Psoas muscle (tissue), 8 donors: Measurements from ENCODE around the gene REEP2. TPM values are rescaled to one million over a fixed set of nuclear protein-coding genes. Genes with fewer than 3 reads are reported as not detected.

Source experiments
- ATAC-seq, 4 donors: fragments of 200-7000 bp; cut with Tn5 transposase; one replicate each; pipeline ENCODE4 v1.9.1; 2020; ENCODE audit warnings: moderate library complexity in 3 of 4, mild to moderate bottlenecking in 2 of 4
- DNase-seq, 2 donors: peaks; one replicate each; pipeline ENCODE4 v3.0.0-alpha.2; 2020
- H3K27ac ChIP-seq: fragments of 200-600 bp; one replicate; pipeline ENCODE4 v1.8.0; 2022
- H3K27me3 ChIP-seq, 3 donors: fragments of 200-600 bp in 1 of 3; one replicate each; pipeline versions ENCODE4 v1.6.1 to v1.8.0; 2013 to 2022; ENCODE audit warnings: low read length in 2 of 3, mild to moderate bottlenecking in 2 of 3, moderate library complexity in 1 of 3; ENCODE audit not compliant: insufficient read depth in 3 of 3
- H3K36me3 ChIP-seq, 2 donors: fragments of 200-600 bp in 1 of 2; one replicate each; pipeline versions ENCODE4 v1.6.1 to v1.8.0; 2013 to 2022; ENCODE audit warnings: low read depth in 1 of 2, mild to moderate bottlenecking in 1 of 2, moderate library complexity in 1 of 2; ENCODE audit not compliant: insufficient read depth in 1 of 2
- H3K4me1 ChIP-seq: fragments of 200-600 bp; one replicate; pipeline ENCODE4 v1.8.0; 2022
- H3K4me3 ChIP-seq: fragments of 200-600 bp; one replicate; pipeline ENCODE4 v1.8.0; 2022; ENCODE audit warnings: mild to moderate bottlenecking
- H3K9me3 ChIP-seq: fragments of 200-600 bp; one replicate; pipeline ENCODE4 v1.8.0; 2022
- WGBS, 3 donors: extraction: QIAGEN DNeasy Blood & Tissue Kit; methylation state at CpG; one replicate each; pipeline versions ENCODE4 v1.1.6 to v1.1.7; 2013; 5-methylcytosine and 5-hydroxymethylcytosine counted together
- intact Hi-C, 2 donors: fragments of 100-400 bp; cut with DNase I; formaldehyde crosslinking; loops; one replicate each; pipeline versions ENCODE4 v1.11.0 to v1.14.2; 2022
- polyA plus RNA-seq, 3 donors: library from polyadenylated mRNA; stranded (reverse); fragments of 200-250 nt; gene quantifications; one replicate each; pipeline ENCODE4 v1.2.3, GENCODE V29; 2013
- total RNA-seq, 4 donors: library from RNA; stranded (reverse); fragmentation: NEBNext Ultra II Directional in 2 of 4; extraction: Animal tissue kit (Norgen Biotek cat#: 25700) in 2 of 4; gene quantifications; one replicate each; pipeline versions ENCODE4 v1.2.1 to v1.2.4, GENCODE V29; 2021 to 2023
- TF ChIP-seq, protein P1 (sequence below): fragments of 200-600 bp; IDR thresholded peaks from one replicate; pipeline ENCODE4 v1.8.0; 2022; ENCODE audit warnings: antibody characterized with exemption
- donor health status: healthy with polysubstance abuse.
- donor health status: DM: no; HTN: no; CAD: no; lungs with moderate emphysema.
- donor health status: Bipolar disorder and iron deficiency.
- donor health status: healthy.
- donor health status: DM: yes; HTN: yes; CAD: no.
- donor health status: DM: no; HTN: no; CAD: no.
- donor health status: DM: no; HTN: no; CAD: no.
- donor health status: DM: yes; HTN: yes; CAD: no.

Gene REEP2
- total and polyA plus RNA-seq, 7 donors: 0.85 to 6.6 (median 2.4) TPM

DNA sequence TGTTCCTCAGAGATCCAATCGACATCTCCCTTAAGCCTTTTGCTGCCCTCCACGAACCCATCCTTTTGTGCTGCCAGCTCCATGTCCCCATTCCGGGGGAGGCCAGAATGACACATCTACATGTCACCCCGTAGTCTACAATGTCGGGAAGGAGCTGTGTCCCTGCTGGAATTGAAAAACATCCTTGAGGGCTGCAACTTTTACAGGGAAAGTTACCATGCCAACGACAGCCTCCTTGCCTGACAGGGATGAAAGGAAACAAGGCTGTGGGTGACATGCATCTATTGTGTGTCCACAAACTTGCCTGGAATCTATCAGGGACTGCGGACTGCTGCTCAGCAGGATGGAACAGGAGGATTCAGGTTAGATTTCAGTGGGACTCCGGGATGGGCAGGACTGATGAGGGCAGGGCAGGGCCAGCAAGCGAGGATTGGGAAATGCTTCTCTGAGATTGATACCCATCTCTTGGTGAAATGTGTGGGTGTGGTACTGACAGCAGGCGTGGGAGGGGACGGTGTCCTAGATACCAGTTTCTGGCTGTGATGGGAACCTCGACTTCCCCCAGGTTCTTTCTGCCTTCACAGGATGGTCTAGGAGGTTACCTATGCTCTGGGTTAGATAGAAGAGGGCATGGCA, 51.9 kb downstream of the REEP2 start:
- no peak for DNase-seq
- Histone ChIP-seq H3K27me3 (peaks cover 0 to 15% (median 2%) of the 10 kb centered on the region in 3 donors), H3K4me3 (no peak overlapping the region), H3K9me3 (no peaks in the 10 kb centered on the region), H3K36me3 (no peaks in the 10 kb centered on the region), H3K27ac (no peak overlapping the region), H3K4me1 (peaks cover 10% of the 10 kb centered on the region)
- TF ChIP-seq, protein P1, sequence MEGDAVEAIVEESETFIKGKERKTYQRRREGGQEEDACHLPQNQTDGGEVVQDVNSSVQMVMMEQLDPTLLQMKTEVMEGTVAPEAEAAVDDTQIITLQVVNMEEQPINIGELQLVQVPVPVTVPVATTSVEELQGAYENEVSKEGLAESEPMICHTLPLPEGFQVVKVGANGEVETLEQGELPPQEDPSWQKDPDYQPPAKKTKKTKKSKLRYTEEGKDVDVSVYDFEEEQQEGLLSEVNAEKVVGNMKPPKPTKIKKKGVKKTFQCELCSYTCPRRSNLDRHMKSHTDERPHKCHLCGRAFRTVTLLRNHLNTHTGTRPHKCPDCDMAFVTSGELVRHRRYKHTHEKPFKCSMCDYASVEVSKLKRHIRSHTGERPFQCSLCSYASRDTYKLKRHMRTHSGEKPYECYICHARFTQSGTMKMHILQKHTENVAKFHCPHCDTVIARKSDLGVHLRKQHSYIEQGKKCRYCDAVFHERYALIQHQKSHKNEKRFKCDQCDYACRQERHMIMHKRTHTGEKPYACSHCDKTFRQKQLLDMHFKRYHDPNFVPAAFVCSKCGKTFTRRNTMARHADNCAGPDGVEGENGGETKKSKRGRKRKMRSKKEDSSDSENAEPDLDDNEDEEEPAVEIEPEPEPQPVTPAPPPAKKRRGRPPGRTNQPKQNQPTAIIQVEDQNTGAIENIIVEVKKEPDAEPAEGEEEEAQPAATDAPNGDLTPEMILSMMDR: no peak
- no peak for ATAC-seq
- intact Hi-C loops: loop anchor here in 1 of 2 donors (10.0 kb wide), 1 partner anchor 266 kb away; no protein-coding TSS in a partner anchor
- WGBS, 3 donors: 88 to 91% (median 90%) methylated on average over 12 of the region's 12 CpGs

DNA sequence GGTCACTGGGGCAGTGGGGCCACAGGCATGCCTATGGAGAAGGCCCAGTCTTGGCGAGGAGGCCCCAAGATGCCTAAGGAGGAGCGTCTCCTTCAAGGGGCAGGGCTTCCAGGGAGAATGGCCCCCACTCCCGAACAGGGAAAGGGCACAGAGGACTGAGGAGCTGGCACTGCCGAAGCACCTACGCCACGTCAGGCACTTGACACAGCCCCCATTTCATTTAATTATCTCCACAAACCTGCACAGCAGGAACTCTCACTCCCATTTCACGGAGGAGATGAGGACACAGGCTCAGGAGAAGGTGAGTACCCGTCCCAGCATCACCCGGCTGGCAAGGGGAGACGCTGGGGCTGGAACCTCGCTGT, 52.4 kb downstream of the REEP2 start:
- intact Hi-C loops: loop anchor here in 1 of 2 donors (10.0 kb wide), 1 partner anchor 266 kb away; no protein-coding TSS in a partner anchor
- Histone ChIP-seq H3K4me1 (peaks cover 10% of the 10 kb centered on the region), H3K9me3 (no peaks in the 10 kb centered on the region), H3K36me3 (no peaks in the 10 kb centered on the region), H3K4me3 (peak overlapping the region; percentile 78), H3K27ac (no peak overlapping the region), H3K27me3 (peaks cover 0 to 15% (median 2%) of the 10 kb centered on the region in 3 donors)
- ATAC-seq (no peak), DNase-seq (no peak)
- 47 to 60% (median 53%) methylated on average over 11 of the region's 11 CpGs for WGBS, 3 donors
- TF ChIP-seq, protein P1: no peak

DNA sequence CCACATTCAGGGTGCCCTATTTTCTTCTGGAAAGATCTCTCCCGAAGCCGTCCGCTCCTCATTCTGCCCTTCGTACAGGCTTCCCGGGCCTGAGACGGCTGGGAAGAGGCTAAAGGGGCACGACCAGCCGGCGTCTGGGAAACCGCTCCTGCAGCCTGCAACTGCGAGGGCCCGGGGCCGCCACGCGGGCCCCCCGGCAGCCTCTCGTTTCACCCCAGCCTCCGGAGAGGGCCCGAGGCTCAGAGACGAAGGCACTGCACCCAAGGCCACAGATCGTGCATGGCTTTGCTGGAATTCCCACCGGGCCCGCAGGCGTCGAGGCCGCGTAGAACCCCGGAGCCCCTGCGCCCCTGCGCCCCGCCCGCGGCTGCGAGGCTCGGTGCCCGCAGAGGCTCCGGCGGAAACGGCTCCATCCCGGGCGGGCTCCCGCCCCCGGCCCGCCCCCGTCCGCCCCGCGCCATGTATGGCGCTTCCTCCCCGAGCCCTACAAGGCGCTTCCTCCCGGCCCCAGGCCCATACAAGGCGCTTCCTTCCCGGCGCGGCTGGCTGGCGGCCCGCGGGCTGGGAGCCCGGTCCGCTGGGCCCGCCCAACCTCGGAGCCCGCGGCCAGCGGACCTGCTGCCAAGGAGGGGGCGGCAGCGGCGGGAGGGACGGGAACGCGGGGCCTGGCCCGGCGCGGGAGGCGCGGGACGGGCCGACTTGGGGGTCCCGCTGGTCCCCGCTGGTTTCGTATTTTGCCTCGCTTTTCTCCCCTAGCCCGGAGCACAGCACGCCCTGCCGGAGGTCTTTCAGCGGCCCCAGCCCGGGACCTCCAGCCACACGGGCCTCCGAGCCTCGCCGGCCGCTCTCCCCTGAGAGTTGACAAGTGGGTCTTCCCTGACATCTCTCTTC, 53.1 kb downstream of the REEP2 start:
- Histone ChIP-seq H3K4me3 (peak overlapping the region; percentile 78), H3K9me3 (no peaks in the 10 kb centered on the region), H3K27me3 (peaks cover 0 to 15% (median 2%) of the 10 kb centered on the region in 3 donors), H3K4me1 (peaks cover 10% of the 10 kb centered on the region), H3K27ac (peak overlapping the region; percentile 61), H3K36me3 (no peaks in the 10 kb centered on the region)
- peak; percentile 94 to 96 for DNase-seq
- intact Hi-C loops: loop anchor here in 1 of 2 donors (10.0 kb wide), 1 partner anchor 267 kb away; no protein-coding TSS in a partner anchor
- 1 to 2% (median 1%) methylated on average over 64 to 93 of the region's 93 CpGs for WGBS, 3 donors
- TF ChIP-seq, protein P1: no peak
- peak; percentile 96 to 98 (median 98) for ATAC-seq

DNA sequence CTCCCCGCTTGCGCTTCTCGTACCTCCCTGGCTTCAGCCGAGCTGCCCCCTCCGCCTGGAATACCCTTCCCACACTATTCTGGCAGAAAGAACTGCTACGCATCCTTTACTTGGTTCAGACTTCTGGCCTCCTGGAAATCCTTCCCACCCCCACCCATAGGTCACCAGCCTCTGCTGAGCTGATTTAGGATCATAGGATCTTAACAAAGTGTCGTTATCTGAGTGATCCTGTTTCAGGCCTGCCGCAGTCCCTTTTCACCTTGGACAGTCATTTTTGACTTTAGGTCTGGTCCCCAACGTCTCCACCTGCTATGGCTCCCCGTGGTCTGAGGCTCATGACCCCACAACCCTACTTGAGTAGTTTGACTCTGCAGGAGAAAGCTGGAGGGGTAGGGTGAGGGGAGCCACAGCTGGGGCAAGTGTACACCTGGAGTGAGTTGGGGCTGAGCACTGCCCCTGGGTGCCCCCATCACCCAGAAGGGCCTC, 53.7 kb downstream of the REEP2 start:
- DNase-seq (no peak), ATAC-seq (peak in 1 of 4 donors; percentile 6)
- H3K36me3 ChIP-seq: no peaks in the 10 kb centered on the region
- no peaks in the 10 kb centered on the region for H3K9me3 ChIP-seq
- peaks cover 10% of the 10 kb centered on the region for H3K4me1 ChIP-seq
- H3K4me3 ChIP-seq: peak overlapping the region; percentile 78
- H3K27me3 ChIP-seq: peaks cover 0 to 15% (median 2%) of the 10 kb centered on the region in 3 donors
- intact Hi-C loops: loop anchor here in 1 of 2 donors (10.0 kb wide), 1 partner anchor 268 kb away; no protein-coding TSS in a partner anchor
- TF ChIP-seq, protein P1: no peak
- 26 to 46% (median 30%) methylated on average over 9 to 10 of the region's 10 CpGs for WGBS, 3 donors
- peak overlapping the region; percentile 61 for H3K27ac ChIP-seq
